Hepatocyte (in vitro differentiated cells): ENCODE data around the gene MBTPS1.

ENCODE experiments used
- CTCF ChIP-seq: fragments of 200-600 bp; sonication (generic); IDR thresholded peaks from 2 replicates; pipeline ENCODE4 v1.5.1; 2016; ENCODE audit warnings: antibody characterized with exemption, mild to moderate bottlenecking; ENCODE audit not compliant: poor library complexity
- EZH2 ChIP-seq: fragments of 200-600 bp; sonication (generic); IDR thresholded peaks from 2 replicates; pipeline ENCODE4 v1.6.1; 2016; ENCODE audit warnings: antibody characterized with exemption, mild to moderate bottlenecking, borderline replicate concordance
- EZH2phosphoT487 ChIP-seq: fragments of 200-600 bp; sonication (generic); IDR thresholded peaks from one replicate; pipeline ENCODE4 v1.6.1; 2018; ENCODE audit warnings: antibody characterized with exemption, mild to moderate bottlenecking, low read depth, moderate library complexity; ENCODE audit not compliant: unreplicated experiment, severe bottlenecking

DNA sequence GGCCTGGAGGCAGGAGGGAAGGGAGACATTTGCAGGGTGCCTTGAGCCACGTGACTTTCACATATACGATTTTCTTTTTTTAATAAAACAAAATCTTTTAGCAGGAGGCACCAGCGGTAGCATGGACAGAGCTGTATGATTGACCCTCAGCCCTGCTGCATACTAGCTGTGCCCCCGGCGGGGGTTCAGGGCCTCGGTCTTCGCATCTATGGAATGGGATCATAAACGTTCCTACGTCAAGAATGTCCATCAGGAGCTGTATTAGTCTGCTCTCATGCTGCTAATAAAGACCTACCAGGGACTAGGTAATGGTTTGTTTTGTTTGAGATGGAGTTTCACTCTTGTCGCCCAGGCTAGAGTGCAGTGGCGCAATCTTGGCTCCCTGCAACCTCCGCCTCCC, 101.3 kb downstream of the MBTPS1 start:
- TF ChIP-seq CTCF (no peak), EZH2 (no peak), EZH2phosphoT487 (no peak)
